ENCODE data around the gene TRIM14.
"Not testable (repeated sequence)": the region's sequence is repeated elsewhere in the genome, so short reads cannot be mapped to it uniquely, and the experiment has no call there.

The TRIM14 gene

GRCh38 chr9:98104445-98104881 lies 14.6 kb downstream of the TRIM14 start:
- DNase-seq, result no peak

DNA sequence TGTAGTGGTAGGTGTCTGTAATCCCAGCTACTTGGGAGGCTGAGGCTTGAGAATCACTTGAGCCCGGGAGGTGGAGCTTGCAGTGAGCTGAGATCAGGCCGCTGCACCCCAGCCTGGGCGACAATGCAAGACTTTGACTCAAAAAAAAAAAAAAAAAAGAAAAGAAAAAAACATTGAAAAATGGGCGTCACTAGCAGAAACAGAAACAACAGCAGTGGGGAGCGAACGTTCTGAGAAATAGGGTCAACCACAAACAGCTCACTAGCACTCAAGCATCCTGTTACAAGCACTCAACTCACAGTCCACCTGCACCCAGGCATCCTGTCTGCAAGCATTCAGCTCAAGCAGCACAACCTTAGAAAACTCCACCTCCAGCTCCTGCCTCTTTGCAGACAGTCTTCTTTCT lies 17.2 kb downstream of the TRIM14 start:
- no peak for DNase-seq

- no peak for DNase-seq
Observed at GRCh38 chr9:98101416-98101815, 17.6 kb downstream of the TRIM14 start.

GRCh38 chr9:98100456-98100855 lies 18.6 kb downstream of the TRIM14 start:
- no peak for DNase-seq

DNA sequence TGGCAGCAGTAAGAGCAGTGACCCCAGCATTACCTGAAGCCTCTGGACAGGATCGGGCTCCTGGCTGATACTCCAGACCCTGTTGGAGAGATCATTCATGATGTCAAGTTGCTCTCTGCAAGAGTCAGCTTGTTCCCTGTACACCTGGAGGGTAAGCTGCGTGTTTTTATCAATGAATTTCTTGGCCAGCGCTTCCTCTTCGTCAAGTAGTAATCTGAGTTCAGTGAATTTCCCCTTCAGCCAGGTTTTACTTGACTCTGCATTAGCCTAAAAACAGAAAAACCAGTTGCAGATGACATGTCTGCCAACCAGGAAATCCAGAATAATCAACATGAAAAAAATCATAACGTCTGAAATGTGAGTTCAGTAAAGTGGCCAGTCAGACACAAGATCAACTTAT lies 19.1 kb downstream of the TRIM14 start:
- no peak for DNase-seq

DNA sequence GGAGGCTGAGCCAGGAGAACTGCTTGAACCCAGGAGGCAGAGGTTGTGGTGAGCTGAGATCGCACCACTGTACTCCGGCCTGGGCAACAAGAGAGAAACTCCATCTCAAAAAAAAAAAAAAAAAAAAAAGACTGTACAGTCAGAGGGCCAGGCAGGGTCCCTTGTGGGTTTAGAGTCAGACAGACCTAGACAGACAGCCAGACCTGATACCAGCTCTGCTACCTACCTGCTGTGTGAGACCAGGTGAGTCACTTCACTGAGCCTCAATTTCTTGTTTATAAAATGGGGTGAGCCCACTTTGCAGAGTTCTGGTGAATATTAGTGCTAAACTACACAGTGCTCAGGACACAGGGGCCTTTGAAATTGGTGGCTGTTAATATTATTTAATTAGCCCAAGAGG lies 19.7 kb downstream of the TRIM14 start:
- no peak for DNase-seq

DNA sequence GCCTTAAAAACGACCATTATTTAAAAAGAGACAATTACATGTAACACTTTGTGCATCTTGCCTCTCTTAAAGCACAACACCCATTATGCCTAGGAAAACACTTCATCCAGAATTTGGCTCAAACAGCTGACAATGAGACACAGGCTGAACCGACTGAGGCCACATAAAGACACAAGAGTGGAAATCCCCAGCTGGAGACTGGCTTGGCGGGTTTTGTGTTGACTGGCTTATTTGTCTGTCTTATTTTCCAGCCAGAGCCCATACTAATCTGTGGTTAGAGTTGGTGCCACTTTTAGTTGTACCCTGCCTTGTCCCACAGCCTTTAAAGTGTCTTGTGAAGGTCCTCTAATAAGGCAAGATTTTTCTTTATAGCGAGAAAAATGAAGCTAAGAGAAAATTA lies 21.2 kb downstream of the TRIM14 start:
- no peak for DNase-seq

- no peak for DNase-seq
Observed at GRCh38 chr9:98096091-98096490, 22.9 kb downstream of the TRIM14 start.

GRCh38 chr9:98095401-98095800 lies 23.6 kb downstream of the TRIM14 start:
- no peak for DNase-seq

GRCh38 chr9:98094851-98095250 lies 24.2 kb downstream of the TRIM14 start:
- DNase-seq, result no peak

DNA sequence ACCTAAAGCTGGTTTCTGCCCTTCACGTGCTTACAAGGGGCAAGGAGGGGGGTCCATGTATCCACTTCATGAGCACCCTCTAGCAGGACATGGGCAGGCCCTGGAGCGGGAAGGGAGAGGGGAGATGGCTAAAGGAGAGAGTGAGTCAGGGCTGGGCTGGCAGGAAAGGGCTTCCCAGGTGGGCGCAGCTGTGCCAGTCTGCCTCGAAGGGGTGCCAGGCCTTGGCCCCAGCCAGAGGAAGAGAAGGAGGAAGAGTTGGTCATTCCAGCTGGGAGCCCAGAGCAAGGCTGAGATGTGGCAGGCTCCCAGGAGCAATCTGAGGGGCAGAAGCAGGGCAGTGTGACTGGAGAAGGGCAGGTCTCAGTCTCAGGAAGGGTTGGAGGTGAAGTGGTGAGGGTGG lies 24.7 kb downstream of the TRIM14 start:
- no peak for DNase-seq

DNA sequence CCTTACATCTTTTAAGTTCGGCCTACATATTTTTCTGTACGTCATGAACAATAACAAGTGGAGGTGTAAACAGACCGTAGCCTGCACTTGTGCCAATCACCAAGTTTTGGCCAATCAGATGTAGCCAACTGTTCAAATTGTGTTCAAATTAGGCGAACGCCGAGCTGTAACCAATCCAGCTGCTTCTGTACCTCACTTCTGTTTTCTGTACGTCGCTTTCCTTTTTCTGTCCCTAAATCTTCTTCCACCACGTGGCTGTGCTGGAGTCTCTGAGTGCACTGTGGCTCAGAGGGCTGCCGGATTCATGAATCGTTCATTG lies 26.4 kb downstream of the TRIM14 start:
- no peak for DNase-seq

DNA sequence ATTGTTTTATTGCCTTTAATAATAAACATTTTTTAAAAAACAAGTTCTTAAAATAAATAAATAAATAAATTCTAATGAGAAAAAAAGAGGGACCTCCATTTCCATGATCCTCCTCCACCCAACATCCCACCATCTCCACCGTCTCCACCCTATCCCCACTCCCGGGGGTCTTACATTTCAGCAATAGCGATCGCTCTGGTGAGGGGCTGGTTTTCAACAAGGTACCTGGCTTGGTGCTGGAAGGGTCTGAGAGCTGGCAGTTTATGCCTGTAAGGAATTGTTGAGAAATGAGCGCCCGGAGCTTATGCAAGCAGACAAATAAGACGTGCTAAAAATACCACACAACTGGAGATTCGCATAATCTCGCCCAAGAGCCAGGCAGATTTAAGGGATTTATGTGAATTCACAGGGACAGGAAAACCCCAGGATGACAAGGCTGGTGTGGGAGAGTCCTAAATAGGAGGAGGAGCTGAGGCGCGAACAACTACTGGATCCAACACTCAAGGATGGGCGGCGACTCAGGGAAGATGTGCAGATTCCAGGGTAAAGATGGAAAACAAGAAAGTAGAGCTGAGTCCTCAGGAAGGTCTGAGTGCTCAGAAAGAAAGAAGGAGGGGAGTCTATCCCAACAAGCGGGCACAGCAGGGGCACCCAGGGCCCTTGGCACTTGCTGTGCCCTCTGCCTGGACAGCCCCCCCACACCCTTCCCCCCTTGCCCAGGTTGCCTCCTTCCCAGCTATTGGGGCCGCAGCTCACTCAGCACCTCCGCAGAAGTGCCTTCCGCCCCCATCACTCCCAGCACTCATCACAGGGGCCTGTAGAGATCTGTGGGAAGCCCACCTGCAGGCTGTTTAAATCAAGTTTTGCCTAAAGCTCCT lies 27.0 kb downstream of the TRIM14 start:
- no peak for DNase-seq

DNA sequence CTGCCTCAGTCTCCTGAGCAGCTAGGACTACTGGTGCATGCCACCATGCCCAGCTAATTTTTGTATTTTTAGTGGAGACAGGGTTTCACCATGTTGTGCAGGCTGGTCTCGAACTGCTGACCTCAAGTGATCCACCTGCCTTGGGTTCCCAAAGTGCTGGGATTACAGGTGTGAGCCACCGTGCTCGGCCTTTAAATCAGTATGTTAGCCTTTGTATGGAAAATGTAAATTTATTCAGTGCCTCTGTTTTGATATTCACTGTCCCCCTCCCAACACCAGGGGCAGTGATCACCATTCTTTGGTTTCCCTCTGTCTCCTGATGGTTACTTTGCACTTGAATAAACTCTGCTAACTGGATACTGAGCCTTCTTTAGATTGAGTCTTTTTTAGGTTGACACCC lies 28.3 kb downstream of the TRIM14 start:
- DNase-seq, result not testable (repeated sequence)

- DNase-seq, result no peak
Observed at GRCh38 chr9:98087420-98088354, 31.3 kb downstream of the TRIM14 start.

GRCh38 chr9:98086461-98086860 lies 32.6 kb downstream of the TRIM14 start:
- DNase-seq, result no peak

- no peak for DNase-seq
Observed at GRCh38 chr9:98085944-98086343, 33.1 kb downstream of the TRIM14 start.

DNA sequence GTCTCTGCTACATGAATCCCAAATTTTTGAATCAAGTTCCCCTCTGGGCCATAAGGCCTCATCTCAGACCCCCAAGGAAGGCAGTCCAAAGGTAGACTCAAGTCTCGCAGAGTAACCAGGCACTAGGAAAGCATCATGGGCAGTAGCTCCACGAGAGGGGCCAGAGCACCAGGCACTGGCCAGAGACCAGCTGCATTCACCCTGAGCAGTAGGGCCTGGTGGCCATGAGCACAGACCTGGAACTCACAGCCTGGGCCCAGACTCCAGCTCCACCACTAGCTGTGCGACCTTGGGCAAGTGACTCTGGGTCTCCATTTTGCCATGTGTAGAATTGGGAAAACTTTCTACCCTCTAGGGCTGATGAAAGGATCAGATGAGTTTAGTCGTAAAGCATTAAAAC lies 34.0 kb downstream of the TRIM14 start:
- DNase-seq, result no peak

DNA sequence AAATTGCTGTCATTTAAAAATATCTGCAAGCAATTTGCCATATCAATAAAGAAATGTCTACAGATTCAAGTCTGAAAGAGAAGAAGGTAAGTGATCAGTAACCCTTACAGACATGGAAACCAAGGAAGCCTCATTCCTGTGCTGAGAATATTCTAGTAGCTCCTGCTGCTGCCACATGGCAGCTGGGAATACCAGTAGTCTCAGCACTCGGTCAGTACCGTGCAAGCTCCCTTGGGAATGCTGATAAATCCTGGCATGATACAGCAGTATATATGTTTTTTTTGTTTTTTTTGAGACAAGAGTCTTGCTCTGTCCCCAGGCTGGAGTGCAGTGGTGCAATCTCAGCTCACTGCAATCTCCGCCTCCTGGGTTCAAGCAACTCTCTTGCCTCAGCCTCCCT lies 34.6 kb downstream of the TRIM14 start:
- no peak for DNase-seq

- DNase-seq, result no peak
Observed at GRCh38 chr9:98083566-98084183, 35.3 kb downstream of the TRIM14 start.

DNA sequence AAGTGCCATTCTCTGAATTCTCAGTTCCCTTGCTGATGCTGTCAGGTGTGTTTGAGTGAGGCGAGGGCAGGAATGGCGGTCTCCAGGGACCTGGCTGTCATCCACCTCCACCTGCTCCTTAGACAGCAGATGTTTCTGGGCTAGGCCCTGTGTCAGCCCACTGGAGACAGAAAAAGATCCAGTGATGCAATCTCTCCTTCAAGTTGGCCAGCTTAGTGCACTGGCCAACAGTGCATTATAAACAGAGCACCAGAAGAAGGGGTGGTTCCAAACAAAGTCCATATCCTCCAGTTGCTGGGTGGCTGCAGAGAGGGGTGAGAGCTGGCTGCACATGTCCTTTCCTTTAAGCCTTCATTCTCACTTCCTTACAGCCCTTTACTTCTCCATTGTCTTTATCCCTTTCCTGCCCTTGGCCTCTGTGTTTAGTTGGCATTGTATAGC lies 35.9 kb downstream of the TRIM14 start:
- no peak for DNase-seq

- peak; percentile 48 to 75 for DNase-seq
Observed at GRCh38 chr9:98081477-98082219, 37.4 kb downstream of the TRIM14 start.

DNA sequence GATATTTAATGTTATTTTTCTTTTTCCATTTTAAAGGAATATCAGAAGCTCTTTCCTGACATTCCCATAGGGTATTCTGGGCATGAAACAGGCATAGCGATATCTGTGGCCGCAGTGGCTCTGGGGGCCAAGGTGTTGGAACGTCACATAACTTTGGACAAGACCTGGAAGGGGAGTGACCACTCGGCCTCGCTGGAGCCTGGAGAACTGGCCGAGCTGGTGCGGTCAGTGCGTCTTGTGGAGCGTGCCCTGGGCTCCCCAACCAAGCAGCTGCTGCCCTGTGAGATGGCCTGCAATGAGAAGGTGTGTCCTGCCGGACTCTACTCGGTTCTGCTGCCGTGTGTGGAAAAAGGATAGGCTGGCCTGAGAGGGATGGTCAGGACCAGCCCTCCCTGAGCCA lies 38.2 kb downstream of the TRIM14 start:
- no peak for DNase-seq
